Muscle of back (tissue), 11 donors: ENCODE measurements around the gene PMAIP1. TPM values are rescaled to one million over a fixed set of nuclear protein-coding genes. Genes with fewer than 3 reads are reported as not detected.
A peak's percentile ranks its signal among the peaks of the same experiment; 100 is the strongest.
"Not testable (repeated sequence)": the region's sequence is repeated elsewhere in the genome, so short reads cannot be mapped to it uniquely, and the experiment has no call there.

Source experiments
- DNase-seq, 3 donors: peaks; one replicate each; pipeline versions ENCODE4 v3.0.0 to v3.0.0-alpha.2; 2013
- polyA plus RNA-seq, 10 donors: library from polyadenylated mRNA; unstranded; fragments of 120-200 nt; gene quantifications; one replicate each; pipeline ENCODE4 v1.2.1, GENCODE V29; 2013; ENCODE audit not compliant: insufficient read length in 10 of 10

The PMAIP1 gene
- polyA plus RNA-seq, 10 donors: 17.9 to 60.7 (median 32.0) TPM

DNA sequence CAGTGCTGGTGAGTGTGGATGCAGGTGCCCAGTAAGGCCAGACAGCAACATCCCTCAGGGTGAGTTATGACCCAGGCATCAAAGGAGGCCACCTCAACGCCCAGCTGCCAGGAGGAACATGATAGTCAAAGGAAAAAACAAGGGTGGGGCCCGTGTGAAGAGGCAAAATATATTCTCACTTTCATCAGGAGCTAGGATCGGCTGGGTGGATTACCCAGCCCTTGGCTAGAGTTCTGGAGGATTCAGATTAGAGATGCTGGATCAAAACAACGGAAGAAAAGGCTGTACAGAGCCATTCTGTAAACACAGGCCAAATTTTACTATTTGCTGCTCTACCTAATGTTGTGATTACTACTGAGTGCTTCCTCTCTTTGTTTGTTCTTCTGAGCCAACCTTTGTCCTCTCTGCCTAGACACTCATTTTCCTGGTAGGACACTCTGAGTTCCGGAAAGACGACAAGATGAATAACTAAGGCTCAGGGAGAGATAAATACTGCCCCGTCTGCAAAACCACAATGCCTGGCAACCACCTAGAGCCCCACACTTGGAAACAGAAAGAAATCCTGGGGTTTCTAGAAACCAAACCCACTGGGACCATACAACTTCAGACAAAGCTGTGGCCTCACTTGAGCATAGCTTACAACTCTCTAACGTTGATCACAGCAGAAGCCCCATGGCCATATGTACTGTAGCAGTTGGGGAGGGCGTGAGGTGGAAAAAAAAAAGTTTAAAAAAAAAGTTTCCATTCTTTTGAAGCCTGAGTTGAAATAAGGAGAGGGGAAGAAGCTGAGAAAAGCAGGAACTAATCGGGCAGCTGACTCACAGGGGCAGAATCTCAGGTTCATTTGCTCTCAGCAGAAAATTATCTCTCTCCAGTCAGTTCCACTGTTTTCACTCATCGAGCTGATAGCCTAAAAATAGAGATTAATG lies 17.8 kb upstream of the PMAIP1 start:
- DNase-seq: no peak

GRCh38 chr18:59884351-59884750 lies 15.4 kb upstream of the PMAIP1 start:
- DNase-seq: peak in 1 of 3 donors; percentile 45

- no peak for DNase-seq
These were observed 14.1 kb upstream of the PMAIP1 start for GRCh38 chr18:59885579-59886163.

DNA sequence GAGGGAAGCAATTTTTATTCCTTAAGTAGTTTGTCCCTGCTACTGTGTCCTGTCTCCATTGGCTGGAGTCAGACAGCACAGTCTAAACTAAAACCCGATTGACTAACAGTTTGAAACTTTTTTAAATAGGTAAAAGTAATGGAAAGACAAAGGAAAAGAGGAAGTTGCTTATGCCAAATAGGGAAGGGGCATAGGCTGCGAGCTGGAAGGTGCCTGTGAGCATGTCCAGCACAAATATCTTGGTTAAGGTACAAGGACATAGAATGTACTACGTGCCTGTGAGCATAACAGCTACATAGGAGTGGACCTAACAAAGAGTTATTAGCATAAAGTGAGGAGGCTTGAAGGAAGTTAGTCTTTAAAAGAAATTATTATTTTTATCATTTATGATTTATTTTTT lies 13.4 kb upstream of the PMAIP1 start:
- not testable (repeated sequence) for DNase-seq

DNA sequence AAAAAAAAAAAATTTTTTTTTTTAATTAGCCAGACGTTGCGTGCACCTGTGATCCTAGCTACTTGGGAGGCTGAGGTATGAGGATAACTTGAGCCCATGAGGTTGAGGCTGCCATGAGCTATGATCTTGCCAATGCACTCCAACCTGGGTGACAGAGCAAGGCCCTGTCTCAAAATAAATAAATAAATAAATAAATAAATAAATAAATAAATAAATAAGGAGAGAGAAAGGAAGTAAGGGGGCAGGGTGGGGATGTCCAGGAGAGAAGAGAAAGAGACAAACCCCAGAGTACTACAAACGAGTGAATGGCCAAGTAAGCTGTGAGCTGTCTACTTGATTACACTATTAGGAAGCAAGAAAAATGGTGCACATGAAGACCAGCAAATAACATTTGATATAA lies 7.7 kb upstream of the PMAIP1 start:
- DNase-seq: no peak

DNA sequence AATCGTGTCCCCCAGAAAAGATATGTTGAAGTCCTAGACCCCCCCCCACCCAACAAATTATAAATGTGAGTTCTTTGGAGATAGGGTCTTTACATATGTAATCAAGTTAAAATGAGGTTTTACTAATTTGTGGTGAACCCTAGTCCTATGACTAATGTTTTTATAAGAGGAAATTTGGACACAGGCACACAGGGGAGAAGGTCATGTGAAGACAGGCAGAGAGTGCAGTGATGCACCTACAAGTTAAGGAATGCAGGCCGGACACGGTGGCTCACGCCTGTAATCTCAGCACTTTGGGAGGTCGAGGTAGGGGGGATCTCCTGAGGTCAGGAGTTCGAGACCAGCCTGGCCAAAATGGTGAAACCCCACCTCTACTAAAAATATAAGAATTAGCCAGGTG lies 5.8 kb upstream of the PMAIP1 start:
- DNase-seq: no peak

DNA sequence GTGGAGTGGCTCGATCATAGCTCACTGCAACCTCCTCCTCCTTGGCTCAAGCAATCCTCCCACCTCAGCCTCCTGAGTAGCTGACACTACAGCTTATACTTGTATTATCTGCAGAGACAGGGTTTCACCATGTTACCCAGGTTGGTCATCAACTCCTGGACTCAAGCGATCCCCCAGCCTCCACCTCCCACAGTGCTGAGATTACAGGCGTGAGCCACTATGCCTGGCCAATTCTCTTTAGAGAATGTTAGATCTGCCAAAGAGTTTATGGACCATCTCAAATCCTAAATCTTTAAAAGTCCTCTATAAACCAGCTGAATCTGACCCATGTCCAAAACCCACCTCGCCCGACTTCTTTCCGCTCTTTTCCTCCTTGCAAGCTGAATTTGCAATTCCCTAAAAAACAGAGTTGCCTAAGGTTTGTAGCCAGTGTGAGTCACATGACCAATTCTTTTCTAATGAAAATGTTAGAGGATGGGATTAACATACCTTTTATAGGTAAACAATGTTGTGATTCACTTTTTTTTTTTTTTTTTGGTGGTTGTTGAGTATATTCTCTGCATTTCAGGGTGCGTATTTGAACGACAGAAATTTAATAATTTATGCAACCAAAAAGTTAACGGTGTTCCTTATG lies 2.4 kb upstream of the PMAIP1 start:
- no peak for DNase-seq

- DNase-seq: peak in 1 of 3 donors; percentile 36
These were observed 1.7 kb upstream of the PMAIP1 start for GRCh38 chr18:59898093-59898492.

- peak in 1 of 3 donors; percentile 66 for DNase-seq
These were observed 1.0 kb upstream of the PMAIP1 start for GRCh38 chr18:59898609-59899297.

- DNase-seq: peak in 2 of 3 donors; percentile 34 to 58
These were observed 679 bp downstream of the PMAIP1 start for GRCh38 chr18:59900222-59901128.

DNA sequence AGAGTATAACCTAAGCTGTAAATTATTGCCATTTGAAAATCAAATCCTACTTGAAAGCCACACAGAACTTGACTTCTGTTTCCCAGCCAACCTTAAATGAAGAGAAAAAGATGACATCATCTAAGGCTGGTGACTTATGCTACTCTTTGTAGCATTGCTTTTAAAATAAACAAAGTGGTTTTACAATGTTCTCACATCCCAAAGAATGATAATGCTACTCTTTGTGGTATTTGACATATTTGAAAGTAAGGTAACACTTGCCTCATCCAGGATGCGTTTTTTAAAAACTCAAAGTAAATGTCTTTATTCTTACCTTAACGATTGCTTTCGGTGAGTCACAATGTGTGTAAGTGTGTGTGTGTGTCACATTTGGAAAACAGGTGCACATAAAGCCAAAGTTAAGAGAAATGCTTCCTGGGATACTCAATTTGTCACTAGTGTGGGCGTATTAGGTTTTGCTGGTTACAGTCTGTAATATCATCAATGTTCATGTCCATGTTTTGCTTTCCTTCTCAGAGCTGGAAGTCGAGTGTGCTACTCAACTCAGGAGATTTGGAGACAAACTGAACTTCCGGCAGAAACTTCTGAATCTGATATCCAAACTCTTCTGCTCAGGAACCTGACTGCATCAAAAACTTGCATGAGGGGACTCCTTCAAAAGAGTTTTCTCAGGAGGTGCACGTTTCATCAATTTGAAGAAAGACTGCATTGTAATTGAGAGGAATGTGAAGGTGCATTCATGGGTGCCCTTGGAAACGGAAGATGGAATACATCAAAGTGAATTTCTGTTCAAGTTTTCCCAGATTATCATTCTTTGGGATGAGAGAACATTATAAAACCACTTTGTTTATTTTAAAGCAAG lies 2.6 kb downstream of the PMAIP1 start:
- DNase-seq: no peak

GRCh38 chr18:59902993-59903610 lies 3.3 kb downstream of the PMAIP1 start:
- DNase-seq: no peak

GRCh38 chr18:59904011-59904601 lies 4.3 kb downstream of the PMAIP1 start:
- no peak for DNase-seq

GRCh38 chr18:59905686-59906091 lies 5.9 kb downstream of the PMAIP1 start:
- DNase-seq: no peak

DNA sequence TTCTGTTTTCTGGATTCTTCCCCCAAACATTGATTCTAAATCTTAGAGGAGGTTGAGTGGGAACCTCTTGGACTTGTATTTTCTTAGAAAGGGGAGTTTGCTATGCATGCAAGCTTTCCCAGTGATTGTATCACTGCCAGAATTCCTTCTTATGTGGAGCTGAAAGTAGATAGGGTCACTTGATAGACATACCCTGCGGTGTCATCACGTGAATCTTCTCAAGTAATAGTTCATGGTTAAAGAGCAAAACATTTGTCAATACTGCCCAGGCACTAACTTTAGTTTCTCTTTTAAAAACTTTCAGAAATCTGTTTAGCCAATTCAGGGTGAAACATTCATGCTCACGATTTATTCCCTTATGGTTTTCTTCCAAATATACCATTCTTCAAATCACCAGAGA lies 6.4 kb downstream of the PMAIP1 start:
- DNase-seq: no peak

DNA sequence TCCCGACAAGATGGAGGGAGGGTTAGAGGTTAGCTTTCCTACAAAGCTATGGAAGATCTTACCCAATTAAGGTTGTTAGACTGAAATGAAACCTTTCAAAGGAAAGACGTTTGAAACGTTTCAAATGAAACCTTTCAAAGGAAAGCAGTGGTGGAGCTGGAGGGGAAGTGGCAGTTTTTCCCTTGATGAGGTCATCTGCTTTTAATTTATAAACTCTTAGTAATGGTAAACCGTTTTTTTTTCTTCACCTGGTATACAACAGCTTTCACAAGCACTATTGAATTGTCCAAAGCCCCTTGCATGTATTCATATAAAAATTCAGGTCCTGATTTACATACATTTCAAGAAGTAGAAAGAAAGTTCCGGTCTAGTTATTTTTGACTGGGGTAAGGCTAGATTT lies 7.4 kb downstream of the PMAIP1 start:
- no peak for DNase-seq

DNA sequence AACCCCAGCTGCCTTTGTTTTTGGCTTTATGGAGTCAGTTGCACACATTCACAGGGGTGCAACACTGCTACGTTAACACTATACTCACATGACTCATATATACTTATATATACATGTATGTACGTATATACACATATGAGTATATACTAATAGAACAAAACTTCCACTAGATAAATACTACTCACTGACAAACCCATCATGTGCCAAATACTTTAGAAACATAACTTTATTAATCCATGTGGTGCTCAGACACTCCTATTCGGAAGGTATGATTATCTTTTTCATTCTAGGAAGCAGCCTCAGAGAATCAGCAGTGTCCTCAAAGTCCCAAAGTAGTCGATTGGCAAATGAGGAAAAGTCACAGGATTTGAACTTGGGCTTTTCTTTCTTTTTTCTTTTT lies 7.9 kb downstream of the PMAIP1 start:
- no peak for DNase-seq

DNA sequence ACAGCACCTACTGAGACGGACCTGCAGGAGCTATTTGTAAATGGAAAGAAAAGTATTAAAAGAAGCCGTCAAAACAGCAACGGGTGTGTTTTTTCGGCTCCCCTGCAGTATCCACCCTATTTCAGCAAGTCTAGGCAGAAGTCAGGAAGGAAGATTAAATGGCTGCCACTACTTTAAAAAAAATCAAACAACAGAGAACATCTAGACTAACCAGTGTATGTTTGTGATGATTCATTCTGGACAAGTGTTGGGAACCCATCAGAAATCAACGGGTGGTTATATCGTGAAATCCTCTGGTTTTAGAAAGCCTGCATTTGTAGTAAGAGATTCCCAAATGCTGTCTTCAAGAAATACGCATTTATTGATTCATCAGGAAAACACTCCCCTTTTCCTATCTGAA lies 9.0 kb downstream of the PMAIP1 start:
- DNase-seq: no peak
